Measurements from ENCODE around the gene HAVCR2. TPM values are rescaled to one million over a fixed set of nuclear protein-coding genes. Genes with fewer than 3 reads are reported as not detected.

The HAVCR2 gene
- total RNA-seq, 1 experiment from 2014 or later = not detected

DNA sequence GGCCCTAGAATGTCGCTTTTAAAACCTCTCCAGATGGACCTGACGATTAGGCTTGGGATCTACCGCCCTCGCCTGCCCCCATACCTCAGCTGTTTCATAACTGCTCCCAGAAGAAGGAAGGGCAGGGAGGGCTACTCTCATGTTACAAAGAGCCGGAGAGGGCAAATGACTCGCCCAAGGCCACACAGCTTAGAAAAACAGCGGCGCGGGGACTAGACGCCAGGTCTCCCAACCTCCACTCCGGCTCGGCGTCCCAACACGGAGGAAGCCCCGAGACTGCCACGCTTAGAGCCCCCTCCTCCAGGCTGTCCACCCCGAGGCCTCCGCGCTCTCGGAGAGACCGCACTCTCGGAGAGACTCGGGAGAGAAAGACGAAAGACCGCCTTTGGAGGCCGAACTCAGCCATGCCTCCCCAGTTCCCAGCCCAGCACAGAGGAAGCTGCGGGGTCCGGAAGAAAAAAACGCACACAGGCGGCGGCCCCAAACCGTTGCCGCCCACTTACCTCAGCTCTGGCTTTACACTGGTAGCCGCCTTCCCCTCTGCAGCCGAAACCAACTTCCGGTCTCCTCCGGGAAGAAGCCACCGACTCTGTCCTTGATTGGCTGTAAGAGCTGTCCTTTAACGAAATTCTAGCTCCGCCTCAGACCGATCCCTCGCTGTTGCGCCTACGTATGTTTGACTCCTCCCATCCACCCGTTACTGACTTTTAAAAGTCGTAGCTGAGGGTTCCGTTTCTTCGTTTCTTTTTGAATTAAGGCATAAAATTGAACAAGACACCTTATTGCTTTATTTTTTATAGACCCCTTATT, 33.7 kb upstream of the HAVCR2 start, which contains the start of gene MED7:
MED7 (minus strand) TSS at position 549 of the 810 bp plus-strand sequence. CDS start 3,434 bp downstream, outside the sequence.
- Mint-ChIP-seq H3K27ac (peak within 1 kb of the TSS; percentile 80 to 97 (median 89)), H3K27me3 (ENCODE audit: low read depth) (no peaks in the 10 kb centered on the region), H3K36me3 (ENCODE audit: insufficient read depth in 1 of 3, low read depth in 3 of 3) (peaks cover 6 to 28% (median 23%) of the 10 kb centered on the region in 3 experiments; a peak in 6 of 7 replicates), H3K9me3 (no peaks in the 10 kb centered on the region; a peak in 1 of 5 replicates), H3K4me1 (peaks cover 4 to 8% of the 10 kb centered on the region in 2 experiments), H3K4me3 (peak within 1 kb of the TSS; percentile 91 to 92)
- no peak within 1 kb of the TSS for H3K56ac ChIP-seq (ENCODE audit: insufficient read length, low read depth, low read length)
- H3K4me1 ChIP-seq (ENCODE audit: insufficient read depth, low read length) = no peaks in the 10 kb centered on the region
- H4K91ac ChIP-seq (ENCODE audit: insufficient read length, low read depth, low read length) = no peak within 1 kb of the TSS
- no peaks in the 10 kb centered on the region for H3K79me2 ChIP-seq (ENCODE audit: insufficient read depth, low read length)
- peak; percentile 97 for DNase-seq
- H3K23ac ChIP-seq (ENCODE audit: insufficient read length, low read depth, low read length) = no peak within 1 kb of the TSS
- no peak within 1 kb of the TSS for H3K27ac ChIP-seq (ENCODE audit: insufficient read length, low read depth, low read length)
- H2AK5ac ChIP-seq (ENCODE audit: insufficient read length, low read length) = no peak within 1 kb of the TSS
- H2BK12ac ChIP-seq (ENCODE audit: insufficient read length, low read depth, low read length) = no peak within 1 kb of the TSS
- no peak within 1 kb of the TSS for H3K4ac ChIP-seq (ENCODE audit: low read depth, low read length)
- peak within 1 kb of the TSS; percentile 25 for H2AFZ ChIP-seq (ENCODE audit: low read length)
- no peak within 1 kb of the TSS for H2BK120ac ChIP-seq (ENCODE audit: low read depth, low read length, poor library complexity, severe bottlenecking)
- no peak within 1 kb of the TSS for H2BK20ac ChIP-seq (ENCODE audit: low read depth, low read length, poor library complexity, severe bottlenecking)
- no peaks in the 10 kb centered on the region for H3K23me2 ChIP-seq (ENCODE audit: insufficient read length, low read depth, low read length, poor library complexity, severe bottlenecking)
- H3K4me2 ChIP-seq (ENCODE audit: insufficient read depth, insufficient read length, low read length) = peak within 1 kb of the TSS; percentile 75
- H4K8ac ChIP-seq (replicated peaks; ENCODE audit: insufficient read length, low read depth, low read length) = no peak within 1 kb of the TSS
- H3K18ac ChIP-seq (ENCODE audit: insufficient read length, low read depth, low read length) = peak within 1 kb of the TSS; percentile 68
- WGBS (ENCODE audit: extremely low coverage, insufficient read length, low lambda C conversion rate) = no CpG with 5 or more reads among the region's 48 CpGs
- H4K5ac ChIP-seq (ENCODE audit: insufficient read length, low read depth, low read length) = no peak within 1 kb of the TSS
- H4K20me1 ChIP-seq (ENCODE audit: control insufficient read depth, insufficient read depth, insufficient read length) = no peaks in the 10 kb centered on the region
- H2BK5ac ChIP-seq (ENCODE audit: insufficient read length, low read length) = no peak within 1 kb of the TSS
- H3K14ac ChIP-seq (ENCODE audit: insufficient read depth, low read length) = peak within 1 kb of the TSS; percentile 88
- no peaks in the 10 kb centered on the region for H3K27me3 ChIP-seq (ENCODE audit: insufficient read depth, low read length)
- peak within 1 kb of the TSS; percentile 88 for H3K9ac ChIP-seq (ENCODE audit: extremely low read depth, insufficient read length, low read length)
- H3K9me3 ChIP-seq (ENCODE audit: control insufficient read depth, low read depth, low read length) = no peaks in the 10 kb centered on the region
- no peak within 1 kb of the TSS for H2BK15ac ChIP-seq (ENCODE audit: low read depth, low read length)
- TF ChIP-seq, protein P1, sequence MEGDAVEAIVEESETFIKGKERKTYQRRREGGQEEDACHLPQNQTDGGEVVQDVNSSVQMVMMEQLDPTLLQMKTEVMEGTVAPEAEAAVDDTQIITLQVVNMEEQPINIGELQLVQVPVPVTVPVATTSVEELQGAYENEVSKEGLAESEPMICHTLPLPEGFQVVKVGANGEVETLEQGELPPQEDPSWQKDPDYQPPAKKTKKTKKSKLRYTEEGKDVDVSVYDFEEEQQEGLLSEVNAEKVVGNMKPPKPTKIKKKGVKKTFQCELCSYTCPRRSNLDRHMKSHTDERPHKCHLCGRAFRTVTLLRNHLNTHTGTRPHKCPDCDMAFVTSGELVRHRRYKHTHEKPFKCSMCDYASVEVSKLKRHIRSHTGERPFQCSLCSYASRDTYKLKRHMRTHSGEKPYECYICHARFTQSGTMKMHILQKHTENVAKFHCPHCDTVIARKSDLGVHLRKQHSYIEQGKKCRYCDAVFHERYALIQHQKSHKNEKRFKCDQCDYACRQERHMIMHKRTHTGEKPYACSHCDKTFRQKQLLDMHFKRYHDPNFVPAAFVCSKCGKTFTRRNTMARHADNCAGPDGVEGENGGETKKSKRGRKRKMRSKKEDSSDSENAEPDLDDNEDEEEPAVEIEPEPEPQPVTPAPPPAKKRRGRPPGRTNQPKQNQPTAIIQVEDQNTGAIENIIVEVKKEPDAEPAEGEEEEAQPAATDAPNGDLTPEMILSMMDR (conservative IDR thresholded peaks at IDR 0.05) = no peak
- H3K79me1 ChIP-seq (ENCODE audit: insufficient read depth, low read depth, low read length, poor library complexity, severe bottlenecking) = peaks cover 2% of the 10 kb centered on the region
- H3T11ph ChIP-seq (ENCODE audit: low read length) = no peak within 1 kb of the TSS
